EL (cell line): ENCODE data around the gene ARF6.
"Not testable (repeated sequence)": the region's sequence is repeated elsewhere in the genome, so short reads cannot be mapped to it uniquely, and the experiment has no call there.

Experiments used
- DNase-seq: peaks from one replicate; pipeline ENCODE4 v3.0.0-alpha.2; 2016

ARF6 gene

DNA sequence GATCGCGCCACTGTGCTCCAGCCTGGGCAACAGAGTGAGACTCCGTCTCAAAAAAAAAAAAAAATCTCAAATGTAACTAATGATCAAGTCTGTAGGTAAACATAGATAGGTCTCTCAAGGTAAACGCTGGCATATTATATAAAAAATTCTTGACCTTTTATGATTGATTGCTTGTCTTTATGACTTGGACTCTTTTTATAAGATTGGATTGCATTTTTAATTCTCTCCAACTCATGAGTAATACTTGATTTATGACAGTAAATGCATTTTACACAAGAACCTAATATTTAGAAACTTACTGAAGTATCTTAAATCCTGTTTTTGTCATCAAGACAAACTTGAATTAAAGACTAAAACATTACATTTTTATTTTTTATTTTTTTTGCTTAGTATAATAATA, 16.1 kb downstream of the ARF6 start:
- no peak for DNase-seq

DNA sequence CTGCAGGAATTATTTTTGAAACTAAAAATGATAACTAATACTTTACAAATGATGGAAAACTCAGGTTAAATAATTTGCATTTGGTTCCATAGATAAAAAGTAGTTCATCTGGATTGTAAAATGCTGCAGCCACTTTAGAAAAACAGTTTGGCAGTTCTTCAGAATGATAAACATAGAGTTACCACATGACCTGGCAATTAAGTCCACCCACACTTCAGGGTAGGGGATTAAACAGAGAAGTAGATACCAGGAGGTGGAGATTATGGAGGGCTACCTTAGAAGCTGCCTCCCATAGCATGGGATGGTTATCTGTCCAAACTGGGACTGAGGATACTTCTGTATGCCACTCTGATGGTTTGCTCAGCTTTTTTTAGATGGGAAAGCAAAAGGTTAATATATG, 22.2 kb downstream of the ARF6 start:
- DNase-seq = no peak

- no peak for DNase-seq
These were observed 25.8 kb downstream of the ARF6 start for GRCh38 chr14:49918706-49919105.

- DNase-seq = no peak
These were observed 27.2 kb downstream of the ARF6 start for GRCh38 chr14:49919825-49920659.

GRCh38 chr14:49920935-49921334, 28.1 kb downstream of the ARF6 start:
- DNase-seq = no peak

- DNase-seq = no peak
These were observed 28.5 kb downstream of the ARF6 start for GRCh38 chr14:49921401-49921800.

DNA sequence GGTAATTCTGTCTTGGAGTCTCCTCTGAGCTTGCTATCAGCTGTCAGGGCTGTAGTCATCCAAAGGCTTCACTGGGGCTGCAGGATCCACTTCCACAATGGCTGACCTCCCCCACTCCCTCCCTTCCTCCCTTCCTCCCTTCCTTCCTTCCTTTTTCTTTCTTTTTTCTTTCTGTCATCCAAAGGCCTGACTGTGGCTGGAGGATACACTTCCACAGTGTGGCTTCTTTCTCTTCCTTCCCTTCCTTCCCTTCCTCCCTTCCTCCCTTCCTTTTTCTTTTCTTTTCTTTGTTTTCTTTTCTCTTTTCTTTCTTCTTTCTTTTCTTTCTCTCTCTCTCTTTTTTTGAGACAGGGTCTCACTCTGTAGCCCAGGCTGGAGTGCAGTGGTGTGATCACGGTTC, 30.6 kb downstream of the ARF6 start:
- DNase-seq = no peak

GRCh38 chr14:49923881-49924280, 31.0 kb downstream of the ARF6 start:
- DNase-seq = no peak

- DNase-seq = no peak
These were observed 32.0 kb downstream of the ARF6 start for GRCh38 chr14:49924852-49925251.

DNA sequence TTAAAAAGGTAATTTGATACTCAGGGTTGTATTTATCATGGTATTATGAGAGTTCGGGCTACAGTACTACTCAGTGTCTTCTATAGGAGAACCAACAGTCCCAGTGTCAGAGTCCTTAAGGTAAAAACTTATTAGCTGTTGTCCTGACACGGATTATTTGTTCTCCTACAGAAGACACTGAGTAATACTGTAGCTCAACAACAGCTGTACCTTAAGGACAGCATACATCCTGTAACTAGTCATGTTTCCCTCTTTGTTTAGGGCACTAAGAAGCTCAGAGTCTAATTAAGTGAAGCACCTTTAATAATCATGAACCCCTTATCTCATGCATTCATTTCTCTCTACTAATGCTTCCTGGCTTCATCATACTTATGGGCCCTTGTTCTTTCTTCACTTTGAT, 33.9 kb downstream of the ARF6 start:
- no peak for DNase-seq

GRCh38 chr14:49928015-49928414, 35.1 kb downstream of the ARF6 start:
- DNase-seq = no peak

GRCh38 chr14:49930720-49931119, 37.8 kb downstream of the ARF6 start:
- DNase-seq = no peak

DNA sequence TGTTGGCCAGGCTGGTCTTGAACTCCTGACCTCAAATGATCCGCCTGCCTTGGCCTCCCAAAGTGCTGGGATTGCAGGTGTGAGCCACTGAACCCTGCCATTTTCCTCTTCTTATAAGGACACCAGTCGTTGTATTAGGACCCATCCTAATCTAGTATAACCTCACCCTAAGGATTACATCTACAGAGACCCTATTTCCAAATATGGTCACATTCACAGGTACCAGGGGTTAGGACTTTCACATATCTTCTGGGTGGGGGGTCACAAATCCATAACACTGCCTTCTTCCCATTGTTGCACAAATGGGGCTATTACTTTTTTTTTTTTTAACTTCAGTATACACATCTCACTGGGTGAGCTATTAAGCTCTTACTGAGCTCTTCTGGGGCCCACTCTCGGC, 38.6 kb downstream of the ARF6 start:
- no peak for DNase-seq

- DNase-seq = no peak
These were observed 40.2 kb downstream of the ARF6 start for GRCh38 chr14:49933128-49933527.

GRCh38 chr14:49933704-49934103, 40.8 kb downstream of the ARF6 start:
- DNase-seq = no peak

- no peak for DNase-seq
These were observed 41.8 kb downstream of the ARF6 start for GRCh38 chr14:49934646-49935045.

- DNase-seq = no peak
These were observed 42.6 kb downstream of the ARF6 start for GRCh38 chr14:49935526-49935925.

GRCh38 chr14:49936246-49936645, 43.4 kb downstream of the ARF6 start:
- DNase-seq = not testable (repeated sequence)

DNA sequence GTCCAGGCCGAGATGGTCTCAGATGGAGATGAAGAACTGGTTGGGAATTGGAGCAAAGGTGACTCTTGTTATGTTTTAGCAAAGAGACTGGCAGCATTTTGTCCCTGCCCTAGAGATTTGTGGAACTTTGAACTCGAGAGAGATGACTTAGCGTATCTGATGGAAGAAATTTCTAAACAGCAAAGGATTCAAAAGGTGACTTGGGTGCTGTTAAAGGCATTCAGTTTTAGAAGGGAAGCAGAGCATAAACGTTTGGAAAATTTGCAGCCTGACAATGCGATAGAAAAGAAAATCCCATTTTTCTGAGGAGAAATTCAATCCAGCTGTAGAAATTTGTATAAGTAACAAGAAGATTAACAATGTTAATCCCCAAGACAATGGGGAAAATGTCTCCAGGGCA, 44.0 kb downstream of the ARF6 start:
- not testable (repeated sequence) for DNase-seq

DNA sequence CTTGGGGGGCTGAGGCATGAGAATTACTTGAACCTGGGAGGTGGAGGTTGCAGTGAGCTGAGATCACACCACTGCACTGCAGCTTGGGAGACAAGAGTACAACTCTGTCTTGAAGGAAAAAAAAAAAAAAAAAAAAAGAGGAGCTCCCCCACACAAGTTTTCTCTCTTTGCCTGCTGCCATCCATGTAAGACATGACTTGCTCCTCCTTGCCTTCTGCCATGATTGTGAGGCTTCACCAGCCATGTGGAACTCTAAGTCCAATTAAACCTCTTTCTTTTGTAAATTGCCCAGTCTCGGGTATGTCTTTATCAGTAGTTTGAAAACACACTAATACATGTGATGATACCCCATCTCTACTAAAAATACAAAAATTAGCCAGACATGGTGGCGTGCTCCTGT, 46.3 kb downstream of the ARF6 start:
- not testable (repeated sequence) for DNase-seq

- DNase-seq = no peak
These were observed 47.1 kb downstream of the ARF6 start for GRCh38 chr14:49939884-49940510.

- peak; percentile 48 for DNase-seq
These were observed 48.0 kb downstream of the ARF6 start for GRCh38 chr14:49940808-49941421.

DNA sequence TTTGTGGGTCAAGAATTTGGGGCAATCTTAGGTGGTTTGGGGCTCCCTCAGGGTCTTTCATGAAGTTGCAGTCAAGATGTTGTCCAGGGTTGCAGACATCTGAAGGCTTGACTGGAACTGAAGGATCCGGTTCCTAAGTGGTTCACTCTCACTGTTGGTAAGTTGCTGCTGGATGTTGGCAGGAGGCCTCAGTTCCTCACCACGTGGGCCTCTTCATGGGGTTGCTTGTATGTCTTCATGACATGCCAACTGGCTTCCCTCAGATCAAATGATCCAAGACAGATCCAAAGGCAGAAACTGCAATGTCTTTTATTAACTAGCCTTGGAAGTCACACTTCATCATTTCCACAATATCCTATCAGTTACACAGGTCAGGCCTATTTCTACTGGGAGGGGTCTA, 49.2 kb downstream of the ARF6 start:
- no peak for DNase-seq

GRCh38 chr14:49944501-49944900, 51.6 kb downstream of the ARF6 start:
- no peak for DNase-seq
